ENCODE measurements around the gene COX14. TPM values are rescaled to one million over a fixed set of nuclear protein-coding genes. Genes with fewer than 3 reads are reported as not detected.

The COX14 gene
- total RNA-seq, 1 experiment from 2014 or later = 84.7 TPM

GRCh38 chr12:50164963-50165362 lies 52.9 kb downstream of the COX14 start:
- TF ChIP-seq EZH2phosphoT487 (IDR thresholded peaks at IDR 0.05; ENCODE audit: borderline replicate concordance, low read length) (no peak), EZH2 (IDR thresholded peaks at IDR 0.05; ENCODE audit: low read length, unreplicated experiment) (no peak), CTCF (conservative IDR thresholded peaks at IDR 0.05; ENCODE audit: low read depth, low read length) (no peak)
- H2AFZ ChIP-seq (ENCODE audit: low read length) = no peak overlapping the region
- no peaks in the 10 kb centered on the region for H4K20me1 ChIP-seq (ENCODE audit: low read length)
- H3K4me1 ChIP-seq (ENCODE audit: insufficient read depth, low read length) = peaks cover 8% of the 10 kb centered on the region
- H3K27ac ChIP-seq (ENCODE audit: low read length) = no peak overlapping the region
- H3F3A ChIP-seq (ENCODE audit: low read length, unreplicated experiment) = no peaks in the 10 kb centered on the region
- intact Hi-C loops (cut with micrococcal nuclease) = no loop called here
- H3K4me3 ChIP-seq (ENCODE audit: low read length) = no peak overlapping the region
- no peak overlapping the region for H3K9ac ChIP-seq (ENCODE audit: low read length)
- DNase-seq (no peak), ATAC-seq (no peak)
- peaks cover 41% of the 10 kb centered on the region for H3K79me2 ChIP-seq (ENCODE audit: low read length)
- H3K4me2 ChIP-seq (ENCODE audit: low read length) = no peak overlapping the region
- no TSS peak for BruUV-seq (replicated peaks)
- H3K9me2 ChIP-seq (replicated peaks; ENCODE audit: low read length) = no peaks in the 10 kb centered on the region
- H3K36me3 ChIP-seq (ENCODE audit: low read depth, low read length) = no peaks in the 10 kb centered on the region
- H3K27me3 ChIP-seq (ENCODE audit: low read length) = no peaks in the 10 kb centered on the region
- H3K9me3 ChIP-seq (ENCODE audit: low read length) = no peaks in the 10 kb centered on the region
- ChIA-PET POLR2A (ENCODE audit: unreplicated experiment) (no interaction called here), CTCF (no interaction called here)

- Histone ChIP-seq H3K27ac (ENCODE audit: low read length) (peak overlapping the region; percentile 15; the same call in 1 of the 2 replicates), H4K20me1 (ENCODE audit: low read length) (no peaks in the 10 kb centered on the region), H3K36me3 (ENCODE audit: low read depth, low read length) (no peaks in the 10 kb centered on the region), H3F3A (ENCODE audit: low read length, unreplicated experiment) (no peaks in the 10 kb centered on the region), H2AFZ (ENCODE audit: low read length) (peak overlapping the region; percentile 98), H3K4me1 (ENCODE audit: insufficient read depth, low read length) (peaks cover 8% of the 10 kb centered on the region), H3K4me2 (ENCODE audit: low read length) (peak overlapping the region; percentile 98), H3K79me2 (ENCODE audit: low read length) (peaks cover 41% of the 10 kb centered on the region), H3K9me3 (ENCODE audit: low read length) (no peaks in the 10 kb centered on the region), H3K4me3 (ENCODE audit: low read length) (peak overlapping the region; percentile 95), H3K27me3 (ENCODE audit: low read length) (no peaks in the 10 kb centered on the region), H3K9me2 (replicated peaks; ENCODE audit: low read length) (no peaks in the 10 kb centered on the region), H3K9ac (ENCODE audit: low read length) (peak overlapping the region; percentile 88)
- no TSS peak for BruUV-seq (replicated peaks)
- intact Hi-C loops (cut with micrococcal nuclease) = loop anchor here (1.0 kb wide), 1 partner anchor 78 kb away; no protein-coding TSS in a partner anchor
- ChIA-PET CTCF (interaction anchor here (1.4 to 1.5 kb wide), 2 partner anchors 35 to 82 kb away, joined by 4 read pairs; partner anchors contain the start of gene SMARCD1), POLR2A (ENCODE audit: unreplicated experiment) (no interaction called here)
- TF ChIP-seq EZH2phosphoT487 (IDR thresholded peaks at IDR 0.05; ENCODE audit: borderline replicate concordance, low read length) (no peak), CTCF (conservative IDR thresholded peaks at IDR 0.05; ENCODE audit: low read depth, low read length) (no peak), EZH2 (IDR thresholded peaks at IDR 0.05; ENCODE audit: low read length, unreplicated experiment) (no peak)
- no peak for DNase-seq
- ATAC-seq = no peak
Measured at GRCh38 chr12:50166799-50167048, 54.7 kb downstream of the COX14 start.

- peak; percentile 99 for DNase-seq
- ChIA-PET POLR2A (ENCODE audit: unreplicated experiment) (interaction anchor here (0.6 to 1.0 kb wide), 3 partner anchors 55 to 64 kb away, joined by 3 to 4 read pairs (median 4); no protein-coding TSS in a partner anchor), CTCF (interaction anchor here (0.6 to 1.5 kb wide), 4 partner anchors 35 to 82 kb away, joined by 3 to 11 read pairs (median 4); partner anchors contain the start of genes COX14 and SMARCD1)
- Histone ChIP-seq H3K9me3 (ENCODE audit: low read length) (no peaks in the 10 kb centered on the region), H3F3A (ENCODE audit: low read length, unreplicated experiment) (no peaks in the 10 kb centered on the region), H3K79me2 (ENCODE audit: low read length) (peaks cover 41% of the 10 kb centered on the region), H3K27ac (ENCODE audit: low read length) (peak within 1 kb of the TSS; percentile 20; the same call in 1 of the 2 replicates), H3K4me2 (ENCODE audit: low read length) (peak within 1 kb of the TSS; percentile 98), H3K27me3 (ENCODE audit: low read length) (no peaks in the 10 kb centered on the region), H3K9me2 (replicated peaks; ENCODE audit: low read length) (no peaks in the 10 kb centered on the region), H4K20me1 (ENCODE audit: low read length) (no peaks in the 10 kb centered on the region), H3K36me3 (ENCODE audit: low read depth, low read length) (no peaks in the 10 kb centered on the region), H3K4me1 (ENCODE audit: insufficient read depth, low read length) (peaks cover 8% of the 10 kb centered on the region), H2AFZ (ENCODE audit: low read length) (peak within 1 kb of the TSS; percentile 98), H3K9ac (ENCODE audit: low read length) (peak within 1 kb of the TSS; percentile 88), H3K4me3 (ENCODE audit: low read length) (peak within 1 kb of the TSS; percentile 95)
- no TSS peak for BruUV-seq (replicated peaks)
- peak; percentile 98 for ATAC-seq
- intact Hi-C loops (cut with micrococcal nuclease) = loop anchor here (1.0 kb wide), 1 partner anchor 79 kb away; no protein-coding TSS in a partner anchor
- TF ChIP-seq CTCF (conservative IDR thresholded peaks at IDR 0.05; ENCODE audit: low read depth, low read length) (no peak), EZH2phosphoT487 (IDR thresholded peaks at IDR 0.05; ENCODE audit: borderline replicate concordance, low read length) (no peak), EZH2 (IDR thresholded peaks at IDR 0.05; ENCODE audit: low read length, unreplicated experiment) (no peak)
Measured at GRCh38 chr12:50167049-50167828, 55.2 kb downstream of the COX14 start, which contains the start of gene CERS5. Gene CERS5, minus strand, starts transcription at chr12:50167369. Its CDS starts 72 bp downstream, at chr12:50167297.
